ENCODE data around the gene DNAH11. TPM values are rescaled to one million over a fixed set of nuclear protein-coding genes. Genes with fewer than 3 reads are reported as not detected.

Gene DNAH11
- total and polyA plus RNA-seq, 2 of the 4 experiments (the other 2 are of a cell fraction) = not detected

- Histone ChIP-seq H2AK9ac (replicated peaks; ENCODE audit: low read depth, low read length, poor library complexity) (no peak overlapping the region), H3K14ac (replicated peaks; ENCODE audit: low read depth, low read length) (no peak overlapping the region), H4K5ac (ENCODE audit: low read depth, low read length) (no peak overlapping the region), H2AK5ac (ENCODE audit: low read depth, low read length) (no peak overlapping the region), H3K9me3 (ENCODE audit: control insufficient read depth, insufficient read depth, low read length) (peaks cover 4% of the 10 kb centered on the region; the same call in 1 of the 2 replicates), H3K4me3 (ENCODE audit: insufficient read depth, low read depth, low read length) (no peak overlapping the region), H3K4me1 (ENCODE audit: control insufficient read depth, insufficient read depth, low read length) (no peaks in the 10 kb centered on the region), H2AFZ (replicated peaks; ENCODE audit: low read length, poor library complexity) (no peak overlapping the region), H3K27ac (ENCODE audit: insufficient read depth, low read length) (no peak overlapping the region), H2BK5ac (ENCODE audit: low read depth, low read length, poor library complexity, severe bottlenecking) (no peak overlapping the region), H4K20me1 (ENCODE audit: insufficient read depth, low read length) (no peaks in the 10 kb centered on the region), H3K9ac (ENCODE audit: low read depth, low read length) (no peak overlapping the region), H3K79me1 (ENCODE audit: low read depth in 1 of 2, low read length in 2 of 2) (no peaks in the 10 kb centered on the region), H2BK20ac (ENCODE audit: low read depth, low read length) (no peak overlapping the region), H3K18ac (ENCODE audit: low read depth, low read length) (no peak overlapping the region), H4K8ac (ENCODE audit: low read depth in 2 of 2, low read length in 2 of 2) (no peak overlapping the region), H3K9me1 (ENCODE audit: insufficient read depth, low read length) (no peaks in the 10 kb centered on the region), H4K91ac (ENCODE audit: insufficient read depth, low read depth, low read length) (no peak overlapping the region), H3K4ac (ENCODE audit: low read depth, low read length) (no peak overlapping the region), H2BK15ac (ENCODE audit: low read depth, low read length) (no peak overlapping the region), H3K36me3 (ENCODE audit: control insufficient read depth, insufficient read depth, low read length) (no peaks in the 10 kb centered on the region), H3K27me3 (ENCODE audit: control insufficient read depth, insufficient read depth, low read length) (no peaks in the 10 kb centered on the region), H3K56ac (ENCODE audit: extremely low read depth, insufficient read depth, low read length) (no peak overlapping the region), H3K23ac (ENCODE audit: low read depth, low read length) (no peak overlapping the region), H2BK120ac (ENCODE audit: low read depth, low read length) (no peak overlapping the region), H3K4me2 (ENCODE audit: low read depth, low read length) (no peak overlapping the region)
- DNase-seq (no peak), ATAC-seq (ENCODE audit: low read depth) (no peak)
- BruUV-seq (replicated peaks) = no TSS peak
- in situ Hi-C loops (cut with MboI; ENCODE audit: low sequenced_read_pairs) = no loop called here
- TF ChIP-seq CHD1 (IDR thresholded peaks at IDR 0.05; ENCODE audit: low read depth, low read length) (no peak), MXI1 (IDR thresholded peaks at IDR 0.05; ENCODE audit: borderline replicate concordance, low read depth, low read length) (no peak), MAFK (IDR thresholded peaks at IDR 0.05; ENCODE audit: low read depth, low read length) (no peak), FOS (IDR thresholded peaks at IDR 0.05; ENCODE audit: low read depth, low read length) (no peak), SMC3 (IDR thresholded peaks at IDR 0.05; ENCODE audit: low read depth, low read length) (no peak), CTCF (conservative IDR thresholded peaks at IDR 0.05; ENCODE audit: low read depth, low read length) (no peak), RCOR1 (IDR thresholded peaks at IDR 0.05; ENCODE audit: insufficient replicate concordance, low read length) (no peak), NFE2L2 (IDR thresholded peaks at IDR 0.05; ENCODE audit: low read depth, low read length) (no peak)
- ChIA-PET CTCF (no interaction called here), POLR2A (ENCODE audit: unreplicated experiment) (no interaction called here)
- WGBS, 2 experiments (ENCODE audit: extremely low coverage in 2 of 2, insufficient read length in 1 of 2) = 33% methylated on average over 4 of the region's 6 CpGs; no CpG with 5 or more reads in 1 of the 2 experiments
- dilution Hi-C loops (cut with HindIII; ENCODE audit: low sequenced_read_pairs, unreplicated experiment) = no loop called here
- intact Hi-C loops (cut with micrococcal nuclease) = no loop called here
These were observed 165.3 kb downstream of the DNAH11 start for GRCh38 chr7:21708096-21708495.

All from IMR-90 (cell line).